NCI-H526 treated with DMSO at 0.1 percent for 48 hours (cell line): ENCODE measurements around the gene VPS13A.

Source experiments
- DNase-seq: peaks from one replicate; lab custom pipeline; 2025; lab: John Stamatoyannopoulos, UW

The VPS13A gene

GRCh38 chr9:77457916-77458592, 280.7 kb downstream of the VPS13A start:
- peak; percentile 25 for DNase-seq

GRCh38 chr9:77460938-77461337, 283.6 kb downstream of the VPS13A start:
- DNase-seq, result no peak

- DNase-seq, result no peak
Observed at GRCh38 chr9:77462066-77462465, 284.7 kb downstream of the VPS13A start.

DNA sequence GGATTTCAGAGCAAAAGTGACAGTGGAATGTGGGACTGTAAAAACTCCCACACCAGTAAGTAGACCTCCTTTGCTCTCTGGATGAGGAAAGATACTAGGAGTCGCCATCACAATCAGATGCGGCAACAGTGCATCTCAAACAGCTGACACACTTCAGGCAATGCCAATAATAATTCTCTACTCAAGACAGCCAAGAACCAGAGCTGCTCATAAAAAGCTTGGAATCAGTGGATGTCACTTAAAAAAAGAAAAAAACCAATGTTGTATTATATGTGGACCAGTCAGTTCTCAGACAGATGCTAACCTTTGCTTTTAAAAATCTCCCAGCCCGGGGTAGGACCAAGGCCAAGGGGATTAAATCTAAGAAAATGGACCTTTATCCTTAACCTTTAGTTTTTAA, 285.8 kb downstream of the VPS13A start:
- no peak for DNase-seq

- DNase-seq, result no peak
Observed at GRCh38 chr9:77464661-77465060, 287.3 kb downstream of the VPS13A start.

- no peak for DNase-seq
Observed at GRCh38 chr9:77469515-77470231, 292.3 kb downstream of the VPS13A start.
